Measurements from ENCODE around the gene CDC42EP4.
"Not testable (repeated sequence)": the region's sequence is repeated elsewhere in the genome, so short reads cannot be mapped to it uniquely, and the experiment has no call there.

The CDC42EP4 gene

DNA sequence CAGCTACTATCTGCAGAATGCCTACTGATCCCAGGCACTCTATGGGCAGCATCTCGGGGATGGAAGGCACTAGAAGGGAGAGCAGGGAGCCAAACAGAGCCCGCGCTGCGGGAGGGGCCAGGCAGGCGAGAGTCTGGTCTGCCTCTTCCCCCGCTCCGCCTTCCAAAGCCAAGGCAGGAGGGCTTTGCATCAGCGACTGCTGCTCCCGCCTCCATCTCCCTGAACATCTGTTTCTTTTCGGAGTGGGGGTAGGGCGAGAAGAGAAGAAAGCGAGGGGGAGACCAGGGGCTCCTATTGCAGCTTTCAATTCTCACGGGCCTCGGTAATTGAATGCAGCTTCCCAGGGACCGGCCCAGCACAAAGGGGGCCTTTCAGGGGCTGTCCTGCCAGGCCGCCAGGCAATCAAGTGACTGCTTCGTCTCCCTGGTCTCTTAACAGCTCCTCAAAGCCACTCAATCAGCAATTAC is 31.4 kb upstream of the CDC42EP4 start:
- DNase-seq (ENCODE audit: low read depth in 2 of 2) = no peak

DNA sequence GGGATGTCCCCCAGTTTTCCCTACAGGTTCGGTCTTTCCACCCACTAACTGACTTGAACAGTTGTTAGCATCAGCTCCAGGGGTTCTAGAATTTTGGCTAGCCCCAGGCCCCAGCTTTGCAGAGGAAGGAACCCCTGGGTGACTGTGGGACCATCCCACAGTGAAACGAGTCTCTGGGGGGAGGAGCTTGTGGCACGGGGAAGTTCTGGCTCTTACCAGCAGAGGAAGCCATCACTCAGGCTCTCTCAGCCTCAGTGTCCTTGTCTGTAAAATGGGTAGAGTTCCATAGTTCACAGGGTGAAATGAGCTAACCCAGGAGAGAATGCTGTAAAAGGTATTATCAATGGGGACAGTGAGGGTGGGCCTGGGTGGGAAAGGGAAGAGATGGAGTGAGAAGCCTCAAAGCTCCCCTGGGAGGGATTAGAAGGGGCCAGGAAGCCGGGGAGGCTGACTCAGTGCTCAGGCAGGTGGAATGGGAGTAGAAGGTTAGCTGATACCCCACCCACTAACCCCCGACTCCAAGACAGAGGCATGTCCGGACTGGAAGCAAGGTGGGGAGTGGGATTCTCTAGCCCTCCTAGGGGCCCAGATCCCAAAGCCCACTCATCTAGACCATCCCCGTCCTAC is 30.9 kb upstream of the CDC42EP4 start:
- no peak for DNase-seq (ENCODE audit: low read depth in 2 of 2)

DNA sequence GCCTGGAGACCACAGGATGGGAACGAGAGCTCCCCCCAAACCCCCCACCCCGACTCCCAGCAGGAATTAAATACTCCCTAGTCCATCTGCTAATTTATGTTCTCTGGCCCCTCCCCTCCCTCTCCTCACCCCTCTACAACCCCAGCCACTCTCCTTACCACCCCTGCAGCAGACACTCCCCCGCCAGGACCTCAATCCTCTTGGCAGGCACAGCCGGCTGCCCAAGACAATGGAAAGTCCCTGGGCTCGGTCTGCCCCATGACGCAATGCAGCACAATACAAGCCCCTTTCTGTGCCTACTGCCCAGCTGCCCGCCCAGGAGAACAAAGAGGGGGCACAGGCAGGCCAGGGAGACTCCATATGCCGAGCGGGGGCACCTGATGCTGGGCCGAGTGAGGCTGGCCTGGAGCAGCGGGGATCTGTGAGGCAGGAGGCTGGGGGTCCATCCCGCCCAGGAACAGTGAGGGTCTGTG is 30.3 kb upstream of the CDC42EP4 start:
- DNase-seq (ENCODE audit: low read depth in 2 of 2) = no peak

DNA sequence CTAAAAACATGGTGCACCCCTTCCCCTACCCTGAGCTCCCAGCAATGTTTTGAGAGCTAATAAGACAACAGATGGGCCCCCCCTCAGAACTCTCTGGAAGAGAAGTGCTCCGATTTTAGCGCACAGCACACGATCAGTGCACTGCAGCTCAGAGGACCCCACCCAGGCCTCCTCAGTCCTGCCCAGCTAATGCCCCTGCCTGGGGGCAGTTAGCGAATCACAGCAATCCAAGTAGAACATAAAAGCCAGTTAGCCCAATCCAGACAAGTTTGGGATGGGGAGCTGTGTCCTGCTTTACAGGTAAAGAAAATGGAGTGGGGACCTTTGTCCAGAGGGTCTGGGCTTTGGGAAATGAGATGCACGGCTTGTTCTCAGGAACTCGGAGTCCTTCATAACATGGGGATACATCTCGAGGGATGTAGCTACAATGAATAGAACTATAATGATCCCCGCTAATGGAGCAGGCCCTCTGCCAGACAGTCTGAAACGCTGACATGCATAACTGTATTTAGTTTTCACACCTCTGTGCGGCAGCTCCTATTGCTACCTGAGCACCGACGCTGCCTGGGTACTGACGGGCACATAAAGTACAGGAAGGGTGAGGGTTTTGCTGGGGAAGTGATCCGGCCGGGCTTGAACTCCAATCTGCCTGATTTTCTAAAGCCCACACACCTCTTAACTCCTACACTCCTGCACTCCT is 29.7 kb upstream of the CDC42EP4 start:
- DNase-seq (ENCODE audit: low read depth in 2 of 2) = no peak

DNA sequence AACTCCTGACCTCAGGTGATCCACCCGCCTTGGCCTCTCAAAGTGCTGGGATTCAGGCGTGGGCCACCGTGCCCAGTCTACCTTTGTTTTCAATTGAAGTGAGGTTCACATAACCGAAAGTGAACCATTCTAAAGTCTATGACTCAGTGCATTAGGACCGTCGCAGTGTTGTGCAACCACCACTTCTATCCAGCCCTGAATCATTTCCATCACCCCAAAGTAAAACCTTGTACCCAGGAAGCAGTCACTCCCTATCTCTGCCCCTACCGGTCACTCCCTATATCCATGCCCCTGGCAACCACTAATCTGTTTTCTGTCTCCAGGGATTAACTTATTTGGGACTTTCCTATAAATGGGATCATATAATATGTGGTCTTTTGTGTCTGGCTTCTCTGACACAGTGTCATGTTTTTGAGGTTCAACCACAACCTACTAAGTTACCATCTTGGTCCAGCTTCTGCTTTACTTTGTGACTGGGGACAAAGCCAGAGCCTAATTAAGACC is 28.3 kb upstream of the CDC42EP4 start:
- no peak for DNase-seq (ENCODE audit: low read depth in 2 of 2)

DNA sequence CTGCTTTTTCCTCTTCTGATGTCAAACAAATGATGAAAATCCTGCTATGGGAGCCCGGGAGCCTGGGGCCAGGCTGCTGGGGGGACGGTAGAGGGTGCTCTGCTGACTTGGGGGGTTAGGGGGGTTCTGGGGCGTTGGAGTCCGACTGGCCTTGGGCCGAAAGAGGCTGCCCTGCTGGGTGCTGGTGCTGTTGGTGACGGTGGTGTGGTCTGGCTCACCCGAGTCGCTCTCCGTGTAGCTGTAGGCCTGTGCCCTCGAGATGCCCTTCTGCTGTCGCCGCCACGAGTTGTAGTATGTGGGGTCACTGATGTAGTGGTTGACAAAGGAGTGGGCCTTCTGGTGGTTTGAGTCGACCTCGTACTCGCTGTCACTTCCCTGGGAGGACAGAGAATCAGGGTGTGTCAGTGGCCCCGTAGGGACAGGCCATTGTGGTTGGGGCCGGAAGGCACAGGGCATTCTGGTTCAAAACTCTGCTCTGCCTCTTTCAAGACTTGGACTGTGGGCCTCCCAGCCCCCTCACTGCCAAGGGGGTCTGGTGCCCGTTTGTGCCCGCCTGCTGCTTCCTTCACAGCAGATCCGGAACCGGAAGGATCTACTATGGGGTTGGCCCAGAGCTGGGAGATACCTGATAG is 26.9 kb upstream of the CDC42EP4 start:
- no peak for DNase-seq (ENCODE audit: low read depth in 2 of 2)

DNA sequence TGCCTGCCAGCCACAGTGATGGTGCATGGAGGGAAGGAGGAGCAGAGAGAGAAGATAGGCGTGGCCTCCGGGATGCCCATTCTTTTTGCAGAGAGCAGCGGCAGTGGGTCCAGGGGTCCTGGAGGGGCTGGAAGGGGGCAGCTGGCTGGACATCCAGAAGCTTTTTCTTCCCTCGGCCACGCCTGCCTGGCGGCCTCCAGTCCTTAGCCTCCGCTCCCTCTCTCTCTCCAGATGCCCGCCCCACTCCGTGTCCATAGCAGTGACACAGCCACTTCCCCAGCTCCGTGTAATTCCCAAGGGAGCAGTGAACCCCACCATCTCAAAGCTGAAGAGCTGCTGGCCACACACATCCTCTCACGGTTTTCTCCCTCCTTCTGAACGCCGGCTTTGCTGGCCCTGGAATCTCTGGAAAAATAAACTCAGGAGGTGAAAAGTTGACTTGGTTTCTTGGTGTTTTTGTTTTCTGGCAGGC is 26.3 kb upstream of the CDC42EP4 start:
- no peak for DNase-seq (ENCODE audit: low read depth in 2 of 2)

DNA sequence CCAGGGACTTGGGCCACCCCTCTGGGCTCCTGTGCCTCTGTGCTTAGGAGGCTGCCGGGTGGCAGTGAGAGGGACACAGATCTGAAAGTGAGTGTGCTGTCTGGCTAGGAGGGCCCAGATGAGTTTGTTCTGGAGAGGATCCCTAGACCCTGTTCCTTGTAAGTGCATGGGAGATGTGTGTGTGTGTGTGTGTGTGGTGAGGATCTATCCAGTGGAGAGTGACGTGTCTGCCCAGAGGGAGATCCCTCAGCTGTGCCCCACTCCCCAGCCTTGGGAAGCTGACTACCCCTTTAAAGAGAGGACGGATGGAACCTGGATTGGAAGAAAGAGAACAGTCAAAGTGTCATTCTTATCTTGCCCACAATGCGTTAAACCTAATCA is 25.5 kb upstream of the CDC42EP4 start:
- DNase-seq (ENCODE audit: low read depth in 2 of 2) = no peak

DNA sequence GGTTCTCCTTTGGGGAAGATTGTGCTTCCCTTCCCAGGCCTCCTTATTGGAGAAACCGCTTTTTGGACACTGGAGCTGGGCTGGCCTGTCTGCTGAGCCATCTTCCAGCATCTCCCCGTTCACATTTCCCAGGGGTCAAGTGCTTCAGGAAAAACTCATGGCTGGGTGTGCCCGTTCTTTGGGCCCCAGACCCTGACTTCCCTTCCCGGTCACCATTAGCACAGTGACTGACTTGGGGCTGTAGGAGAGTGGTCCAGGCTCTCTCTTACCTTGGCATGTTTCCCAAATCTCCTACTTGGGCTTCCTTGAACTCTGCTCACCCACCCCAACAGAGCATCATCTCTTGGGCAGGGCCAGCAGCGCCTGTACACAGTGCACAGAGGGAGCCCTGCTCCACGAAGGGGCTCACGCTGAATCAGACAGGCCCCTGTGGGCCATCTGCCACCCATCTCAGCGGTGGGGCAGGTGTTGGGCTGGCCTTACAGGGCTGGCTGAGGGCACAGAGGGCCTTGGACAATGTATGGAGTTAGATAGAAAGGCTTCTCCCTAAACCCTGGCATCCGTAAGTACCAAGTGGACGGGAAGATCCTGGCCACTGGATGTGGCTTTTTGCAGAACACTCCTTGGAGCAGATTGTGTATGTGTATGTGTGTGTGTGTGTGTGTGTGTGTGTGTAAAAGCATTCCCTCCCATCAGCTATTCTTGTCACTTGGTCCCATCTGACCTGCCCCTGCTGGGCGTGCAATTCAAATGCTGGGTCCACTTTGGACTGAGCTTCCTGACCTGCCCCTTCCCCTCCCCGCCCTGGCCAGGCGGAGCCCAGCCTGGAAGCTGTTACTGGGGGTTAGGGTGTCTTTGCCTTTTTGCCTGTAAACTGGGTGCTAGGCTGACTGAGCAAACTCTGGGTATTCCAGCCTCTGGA is 24.9 kb upstream of the CDC42EP4 start:
- DNase-seq (ENCODE audit: low read depth in 2 of 2) = no peak

DNA sequence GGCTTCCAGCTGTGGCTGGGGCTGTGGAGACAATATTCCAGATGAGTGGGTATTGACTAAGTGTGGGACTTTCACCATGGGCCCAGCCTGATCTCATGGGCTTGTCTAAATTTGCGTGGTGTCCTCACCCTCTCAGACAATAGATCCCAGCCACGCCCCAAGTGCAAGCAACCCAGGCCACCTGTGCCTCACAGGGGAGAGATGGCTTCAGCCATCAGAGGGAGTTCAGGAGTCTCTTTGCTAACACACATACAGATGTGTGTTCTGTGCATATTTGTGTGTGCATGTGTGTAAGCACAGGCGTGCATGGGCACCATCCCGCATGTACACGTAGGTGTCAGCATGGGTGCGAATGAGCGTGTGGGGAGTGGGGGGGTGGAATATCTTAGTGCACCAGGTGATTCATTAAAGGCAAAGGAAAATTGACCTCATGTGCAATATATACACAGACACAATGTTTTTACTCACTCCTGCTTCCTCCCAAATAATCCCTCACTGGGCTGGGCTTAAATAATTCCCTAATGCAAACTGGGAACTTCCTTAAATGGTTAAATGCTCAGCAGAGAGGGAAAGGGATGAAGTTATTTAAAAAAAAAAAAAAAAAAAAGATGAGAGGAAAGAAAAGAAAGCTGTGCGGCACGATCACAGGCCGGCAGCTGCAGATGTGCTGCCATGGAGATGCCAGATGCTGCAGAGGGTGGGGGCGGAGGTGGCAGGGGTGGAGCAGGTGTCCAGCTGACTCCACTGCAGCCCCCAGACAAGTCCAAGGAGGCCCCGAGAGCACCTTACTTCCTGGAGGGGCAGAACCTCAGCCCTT is 24.0 kb upstream of the CDC42EP4 start:
- no peak for DNase-seq (ENCODE audit: low read depth in 2 of 2)

DNA sequence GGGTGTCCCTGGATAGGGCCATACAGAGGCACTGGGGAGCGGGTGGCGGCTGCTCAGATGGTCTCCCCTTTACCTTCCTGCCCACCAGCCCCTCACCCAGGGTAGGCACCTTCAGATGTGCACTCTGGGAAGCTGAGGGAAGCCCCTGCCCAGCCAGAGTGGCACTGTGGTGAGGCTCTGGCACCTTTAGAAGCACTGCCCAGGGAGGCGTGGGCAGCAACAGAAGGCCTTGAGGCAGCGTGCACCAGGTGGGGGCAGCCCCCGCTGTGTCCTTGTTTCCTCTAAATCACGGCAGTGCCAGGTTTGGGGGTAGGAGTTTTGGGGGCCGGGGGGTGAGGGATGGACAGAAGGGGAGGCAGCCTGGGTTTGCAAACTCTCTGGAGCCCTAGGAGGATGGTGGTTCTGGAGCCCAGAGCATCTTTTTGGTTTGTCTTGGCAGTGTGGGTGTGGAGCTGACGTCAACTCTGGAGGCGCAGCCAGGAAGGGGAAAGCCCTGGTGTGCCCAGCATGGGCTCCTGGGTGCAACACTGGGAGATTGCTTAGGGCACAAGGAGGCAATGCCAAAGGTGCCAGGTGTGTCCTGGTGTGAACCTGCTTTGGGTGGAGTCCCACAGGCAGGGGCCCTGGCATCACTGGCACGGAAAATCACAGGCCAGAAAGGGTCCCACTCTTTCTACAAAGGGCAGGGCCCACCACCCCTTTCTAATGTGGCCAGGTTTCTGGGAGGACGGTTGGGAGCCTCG is 23.1 kb upstream of the CDC42EP4 start:
- no peak for DNase-seq (ENCODE audit: low read depth in 2 of 2)

DNA sequence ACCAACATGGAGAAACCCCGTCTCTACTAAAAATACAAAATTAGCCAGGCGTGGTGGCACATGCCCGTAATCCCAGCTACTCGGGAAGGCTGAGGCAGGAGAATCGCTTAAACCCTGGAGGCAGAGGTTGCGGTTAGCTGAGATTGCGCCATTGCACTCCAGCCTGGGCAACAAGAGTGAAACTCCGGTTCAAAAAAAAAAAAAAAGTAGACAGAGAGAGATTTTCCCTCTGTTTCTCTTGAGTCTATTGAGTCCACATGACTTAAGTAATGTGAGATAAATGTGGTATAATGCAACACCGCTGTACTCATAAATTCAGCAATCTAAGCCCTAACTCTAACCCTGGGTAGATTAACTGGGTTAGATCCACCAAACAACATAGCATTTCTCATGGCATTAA is 21.6 kb upstream of the CDC42EP4 start:
- DNase-seq (ENCODE audit: low read depth in 2 of 2) = not testable (repeated sequence)

DNA sequence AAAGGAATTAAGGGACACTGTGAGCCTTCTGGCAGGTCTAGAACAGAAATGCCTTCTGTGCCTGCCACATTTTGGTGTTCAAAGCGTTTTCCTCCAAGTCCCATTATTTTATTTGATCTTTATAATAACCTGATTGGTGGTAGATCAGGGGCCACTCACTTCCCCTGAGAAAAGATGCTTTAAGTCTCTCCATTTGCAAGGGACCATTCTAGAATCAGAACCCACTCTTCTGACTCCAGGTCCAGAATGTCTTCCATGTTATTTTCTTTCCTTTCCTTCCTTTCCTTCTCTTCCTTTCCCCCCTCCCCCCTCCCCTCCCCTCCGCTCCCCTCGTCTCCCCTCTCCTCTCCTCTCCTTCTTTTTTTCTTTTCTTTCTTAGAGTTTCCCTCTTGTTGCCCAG is 19.3 kb upstream of the CDC42EP4 start:
- DNase-seq (ENCODE audit: low read depth in 2 of 2) = no peak

DNA sequence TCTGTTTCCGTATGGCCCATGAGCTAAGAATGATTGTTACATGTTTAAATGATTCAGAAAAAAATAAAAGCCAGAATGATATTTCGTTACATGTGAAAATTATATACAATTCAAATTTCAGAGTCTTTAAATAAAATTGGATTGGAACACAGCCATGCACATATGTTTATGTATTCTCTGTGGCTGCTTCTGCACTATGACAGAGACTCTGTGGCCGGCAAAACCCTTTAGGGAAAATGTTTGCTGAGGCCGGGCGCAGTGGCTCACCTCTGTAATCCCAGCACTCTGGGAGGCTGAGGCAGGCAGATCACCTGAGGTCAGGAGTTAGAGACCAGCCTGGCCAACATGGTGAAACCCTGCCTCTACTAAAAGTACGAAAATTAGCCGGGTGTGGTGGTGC is 15.9 kb upstream of the CDC42EP4 start:
- DNase-seq (ENCODE audit: low read depth in 2 of 2) = no peak

DNA sequence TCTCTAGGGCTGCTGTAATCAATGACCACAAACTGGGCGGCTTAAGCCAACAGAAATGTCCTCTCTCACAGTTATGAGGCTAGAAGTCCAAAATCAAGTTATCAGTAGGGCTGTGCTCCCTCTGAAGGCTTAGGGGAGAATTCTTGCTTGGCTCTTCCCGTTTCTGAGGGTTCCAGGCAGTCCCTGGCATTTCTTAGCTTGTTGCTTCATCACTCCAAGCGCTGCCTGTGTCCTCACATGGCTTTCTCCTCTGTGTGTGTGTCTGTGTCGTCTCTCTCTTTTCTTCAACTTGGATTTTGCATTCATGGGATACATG is 13.7 kb upstream of the CDC42EP4 start:
- DNase-seq (ENCODE audit: low read depth in 2 of 2) = no peak

DNA sequence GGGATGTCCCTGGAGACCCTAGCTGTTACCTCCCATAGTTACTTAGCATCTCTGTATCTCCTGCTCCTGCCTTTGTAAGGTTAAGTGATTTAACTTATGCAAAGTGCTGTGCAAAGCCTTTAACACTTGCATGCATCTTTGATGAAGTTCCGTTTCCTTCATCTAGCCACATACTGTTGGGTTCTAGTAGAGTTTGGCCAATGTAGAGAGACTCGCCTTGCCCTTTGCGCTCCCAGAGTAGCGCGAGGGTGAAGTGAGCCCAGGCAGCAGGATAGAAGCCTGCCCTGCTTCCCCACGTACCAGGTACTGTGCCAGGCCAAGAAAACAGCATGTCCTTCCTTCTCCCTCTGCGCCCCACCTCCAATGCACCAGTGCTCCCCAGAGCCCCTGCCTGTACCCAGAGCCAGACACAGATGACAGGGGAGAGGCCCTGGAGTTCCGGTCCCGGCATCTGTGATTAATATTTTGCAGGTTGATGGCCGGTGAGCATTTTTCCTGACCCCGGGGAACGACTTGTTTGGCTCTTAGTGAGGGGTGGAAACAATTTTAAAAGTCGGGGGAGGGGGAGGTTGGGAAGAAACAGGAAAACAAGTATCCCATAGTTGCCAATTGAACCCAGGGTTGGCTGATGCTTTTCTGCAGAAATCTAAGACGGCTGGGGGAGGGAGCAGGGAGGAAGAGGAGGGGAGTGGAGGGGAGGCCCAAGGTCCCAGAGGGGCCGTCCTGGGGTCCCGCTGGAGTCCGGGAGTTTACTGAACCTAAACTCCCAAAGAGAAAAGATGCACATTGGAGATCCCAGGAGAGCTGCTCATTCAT is 13.1 kb upstream of the CDC42EP4 start:
- DNase-seq (ENCODE audit: low read depth in 2 of 2) = no peak

DNA sequence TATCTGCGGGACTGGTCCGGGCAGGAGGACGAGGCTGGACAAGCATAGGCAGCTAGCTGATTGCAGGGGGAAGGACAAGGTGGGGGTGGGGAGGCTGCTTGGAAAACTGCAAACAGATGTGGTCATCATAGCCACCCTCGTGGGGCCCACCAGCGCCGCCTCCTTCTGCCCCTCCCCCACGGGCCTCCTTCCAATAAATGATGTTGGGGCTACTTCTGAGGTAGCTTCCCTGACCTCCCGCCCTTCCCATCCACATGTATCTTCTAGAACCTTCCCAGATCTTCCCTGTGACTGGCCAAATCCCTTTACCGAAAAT is 12.3 kb upstream of the CDC42EP4 start:
- DNase-seq (ENCODE audit: low read depth in 2 of 2) = no peak

DNA sequence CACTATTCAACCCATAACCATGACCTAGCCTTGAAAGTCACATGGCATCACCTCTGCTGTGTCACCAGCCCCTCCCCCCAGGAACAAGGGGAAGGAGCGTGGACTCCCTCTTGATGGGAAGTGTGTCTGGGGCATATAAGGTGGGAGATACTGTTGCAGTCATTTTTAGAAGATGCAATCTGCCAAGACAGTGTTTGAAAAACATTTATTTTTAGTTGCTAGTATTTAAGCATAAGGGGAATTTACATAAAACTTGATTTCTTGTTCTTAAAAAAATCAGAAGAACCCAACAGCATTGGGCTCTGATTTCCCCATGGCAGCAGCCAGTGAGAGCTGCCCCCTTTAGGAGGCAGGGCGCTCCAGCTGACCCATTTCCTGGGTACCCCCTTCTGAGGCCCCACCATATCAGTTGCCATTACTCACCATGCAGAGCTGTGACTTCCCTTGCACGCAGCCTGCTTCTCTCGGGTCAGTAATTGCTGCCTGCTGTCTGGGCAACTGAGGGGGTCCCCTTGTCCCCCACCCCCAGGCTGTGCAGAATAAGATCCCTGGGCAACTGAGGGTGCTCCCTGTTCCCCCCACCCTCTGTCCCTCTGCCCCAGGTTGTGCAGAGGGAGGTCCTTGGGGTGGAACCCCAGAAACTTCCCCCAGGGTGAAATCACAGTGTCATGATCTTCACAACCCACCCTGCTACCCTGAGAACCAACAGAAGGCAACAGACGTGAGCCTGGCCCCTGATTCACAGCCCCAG is 11.8 kb upstream of the CDC42EP4 start:
- no peak for DNase-seq (ENCODE audit: low read depth in 2 of 2)

All from stimulated activated CD4-positive, alpha-beta T cell treated with anti-CD3 and anti-CD28 coated beads, Interleukin-4, amount 100 ng/mL, for 48 hours (primary cell).